AG09319 (cell line): Measurements from ENCODE around the gene FRY.

ENCODE experiments used
- DNase-seq: peaks from one replicate; pipeline ENCODE4 v3.0.0-alpha.2; 2010; ENCODE audit warnings: low read depth; ENCODE audit errors: extremely low read depth
- TF ChIP-seq, protein P1 (sequence below): IDR thresholded peaks from 2 replicates; pipeline ENCODE4 v1.5.1; 2011; ENCODE audit warnings: low read depth, mild to moderate bottlenecking, inconsistent platforms, low read length, moderate library complexity

Gene FRY

DNA sequence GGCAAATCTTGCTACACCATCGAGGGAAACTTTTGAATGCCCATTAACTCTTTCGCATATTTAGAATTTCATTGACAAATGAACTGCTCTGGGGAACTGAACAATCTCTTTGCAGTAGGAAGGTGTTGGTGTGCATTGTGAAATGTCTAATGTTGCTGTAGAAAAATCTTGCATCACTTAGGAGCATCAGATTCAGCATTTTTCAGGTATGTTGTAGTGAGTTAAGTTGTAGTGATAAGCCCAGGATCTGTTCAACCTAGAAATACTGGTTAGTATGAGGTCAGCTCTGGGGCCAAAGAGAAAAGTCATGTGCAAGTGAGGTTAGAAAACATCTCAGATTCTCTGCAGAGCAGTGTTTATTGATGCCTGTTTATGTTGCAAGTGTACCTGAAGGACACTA, 4.1 kb downstream of the FRY start:
- TF ChIP-seq, protein P1, sequence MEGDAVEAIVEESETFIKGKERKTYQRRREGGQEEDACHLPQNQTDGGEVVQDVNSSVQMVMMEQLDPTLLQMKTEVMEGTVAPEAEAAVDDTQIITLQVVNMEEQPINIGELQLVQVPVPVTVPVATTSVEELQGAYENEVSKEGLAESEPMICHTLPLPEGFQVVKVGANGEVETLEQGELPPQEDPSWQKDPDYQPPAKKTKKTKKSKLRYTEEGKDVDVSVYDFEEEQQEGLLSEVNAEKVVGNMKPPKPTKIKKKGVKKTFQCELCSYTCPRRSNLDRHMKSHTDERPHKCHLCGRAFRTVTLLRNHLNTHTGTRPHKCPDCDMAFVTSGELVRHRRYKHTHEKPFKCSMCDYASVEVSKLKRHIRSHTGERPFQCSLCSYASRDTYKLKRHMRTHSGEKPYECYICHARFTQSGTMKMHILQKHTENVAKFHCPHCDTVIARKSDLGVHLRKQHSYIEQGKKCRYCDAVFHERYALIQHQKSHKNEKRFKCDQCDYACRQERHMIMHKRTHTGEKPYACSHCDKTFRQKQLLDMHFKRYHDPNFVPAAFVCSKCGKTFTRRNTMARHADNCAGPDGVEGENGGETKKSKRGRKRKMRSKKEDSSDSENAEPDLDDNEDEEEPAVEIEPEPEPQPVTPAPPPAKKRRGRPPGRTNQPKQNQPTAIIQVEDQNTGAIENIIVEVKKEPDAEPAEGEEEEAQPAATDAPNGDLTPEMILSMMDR, result no peak
- no peak for DNase-seq

DNA sequence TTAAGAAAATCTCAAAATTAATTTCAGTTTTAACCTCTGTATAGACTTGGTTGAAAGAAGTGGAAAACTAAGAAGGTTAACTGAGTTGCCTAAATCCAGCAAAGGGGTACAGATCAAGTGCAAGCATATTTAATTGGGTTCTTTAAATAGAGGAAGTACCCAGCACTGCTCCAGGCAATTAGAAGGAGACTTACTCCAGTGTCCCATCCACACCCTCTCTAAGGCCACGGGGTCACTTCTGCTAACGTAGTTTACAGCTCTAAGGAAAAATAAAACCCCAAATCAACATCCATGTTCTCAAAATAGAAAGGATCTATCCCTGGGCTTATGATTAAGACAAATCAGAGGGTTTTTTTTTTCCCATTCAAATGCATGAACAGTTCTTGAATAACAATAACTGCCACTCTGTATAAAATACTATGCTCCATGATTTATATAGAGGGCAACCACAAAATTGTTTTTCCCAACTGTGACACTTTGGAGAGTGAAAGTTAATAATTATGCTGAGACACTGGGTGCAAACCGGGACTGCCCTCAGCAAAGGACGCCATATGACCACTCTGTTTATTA, 4.6 kb downstream of the FRY start:
- TF ChIP-seq, protein P1, result no peak
- DNase-seq, result no peak

DNA sequence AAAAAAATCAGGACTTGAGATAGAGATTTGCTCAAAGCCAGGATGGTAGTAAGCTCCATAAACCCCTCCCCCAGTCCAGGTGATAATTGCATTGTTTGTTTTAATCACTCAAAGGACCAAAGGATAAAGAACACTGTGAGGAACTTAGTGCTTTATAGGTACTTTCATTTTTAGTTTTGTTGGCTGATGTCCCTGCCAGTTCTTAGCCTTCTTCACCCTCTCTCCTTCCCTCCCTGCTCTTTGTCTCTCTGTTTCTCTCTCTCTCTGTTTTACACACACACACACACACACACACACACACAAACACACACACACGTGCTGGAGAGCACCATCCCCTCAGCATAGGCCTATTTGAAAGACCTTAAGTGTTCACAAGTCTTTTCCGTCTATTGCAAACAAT, 5.2 kb downstream of the FRY start:
- TF ChIP-seq, protein P1, result no peak
- DNase-seq, result no peak

DNA sequence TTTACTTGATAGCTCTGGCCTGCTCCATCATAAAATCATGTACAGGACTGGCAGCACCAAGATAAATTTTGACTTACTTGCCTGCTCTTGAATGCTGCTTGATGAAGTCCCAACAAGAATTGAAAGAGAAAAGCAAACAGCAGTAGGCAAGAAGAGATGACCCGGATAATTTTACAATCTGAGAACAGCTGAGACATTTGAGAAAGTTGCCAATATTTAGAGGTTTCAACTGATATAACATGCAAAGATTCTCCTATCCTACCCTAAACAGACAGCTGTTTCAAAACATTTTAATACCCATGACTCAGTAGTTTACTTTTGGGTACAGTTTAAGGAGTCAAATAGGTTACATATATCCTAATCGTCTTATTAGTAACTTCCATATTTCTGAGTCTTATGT, 5.9 kb downstream of the FRY start:
- no peak for DNase-seq
- TF ChIP-seq, protein P1, result no peak

DNA sequence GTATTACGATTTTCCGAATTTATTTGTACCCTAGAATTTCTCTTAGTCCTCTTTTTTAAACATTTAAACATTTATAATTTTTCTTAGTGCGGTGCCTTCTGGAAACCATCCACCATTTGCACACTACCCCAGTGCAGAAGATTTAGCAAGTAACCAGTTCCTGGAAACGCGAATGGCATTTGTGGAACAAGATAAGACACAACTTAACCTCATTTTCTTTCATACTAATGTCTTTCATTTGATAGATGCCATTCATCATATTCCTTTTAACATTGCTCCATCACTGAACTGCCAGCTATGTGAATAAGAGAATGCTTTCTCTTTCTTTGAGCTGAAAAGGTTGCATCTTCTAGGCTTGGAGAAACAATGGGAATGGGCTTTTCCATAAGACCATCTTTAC, 6.8 kb downstream of the FRY start:
- DNase-seq, result no peak
- TF ChIP-seq, protein P1, result no peak

DNA sequence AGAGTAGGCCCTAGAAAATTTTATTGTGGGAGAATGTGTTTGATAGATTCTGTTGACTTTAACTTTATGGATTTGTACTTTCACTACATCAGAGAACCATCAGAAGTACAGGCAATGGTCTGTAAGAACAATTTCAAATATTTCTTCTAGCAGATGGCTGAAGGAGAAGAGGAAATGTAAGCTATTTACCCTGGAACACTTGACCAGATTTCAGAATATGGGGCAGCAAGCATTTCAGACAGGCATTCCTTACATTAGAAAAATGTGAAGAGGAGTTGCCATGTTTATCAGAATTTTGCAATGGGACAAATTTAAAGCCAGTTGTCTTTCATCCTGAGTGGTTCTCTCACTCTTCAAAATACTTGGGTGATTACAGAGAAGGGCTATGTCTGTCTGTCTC, 7.5 kb downstream of the FRY start:
- TF ChIP-seq, protein P1, result no peak

DNA sequence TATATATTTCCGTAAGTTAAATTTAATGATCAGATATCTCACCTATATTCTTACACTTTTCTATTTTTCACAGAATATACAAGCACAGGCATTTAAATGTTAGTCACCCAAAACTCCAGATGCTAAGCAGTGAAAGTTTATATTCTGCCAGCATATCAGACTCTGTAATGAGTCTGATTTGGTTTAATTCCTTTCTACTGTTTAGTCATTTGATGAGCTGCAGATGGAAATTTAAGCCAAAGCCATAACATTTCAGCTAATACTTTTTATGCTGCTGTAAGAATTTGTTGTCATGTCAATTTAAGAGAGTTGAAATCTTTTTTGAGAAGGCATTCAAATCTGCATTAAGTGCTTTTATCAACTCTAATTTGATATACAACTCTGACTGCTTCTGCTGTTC, 8.0 kb downstream of the FRY start:
- TF ChIP-seq, protein P1, result no peak
- no peak for DNase-seq

More for the DNA sequence above, 7.5 kb downstream of the FRY start:
- no peak for DNase-seq
